PFSK-1 (cell line): Measurements from ENCODE around the gene RNF8. TPM values are rescaled to one million over a fixed set of nuclear protein-coding genes. Genes with fewer than 3 reads are reported as not detected.
A peak's percentile ranks its signal among the peaks of the same experiment; 100 is the strongest.

Experiments used
- FOXP2 ChIP-seq: optimal IDR thresholded peaks from 2 replicates; pipeline ENCODE3; 2011; ENCODE audit warnings: borderline replicate concordance, control low read depth, inconsistent platforms; ENCODE audit not compliant: insufficient read depth; ENCODE audit errors: extremely low read length, extremely low read depth
- POLR2AphosphoS5 ChIP-seq: IDR thresholded peaks from 2 replicates; pipeline ENCODE4 v1.6.1; 2012; ENCODE audit warnings: low read depth, mild to moderate bottlenecking, control low read depth, low read length, moderate library complexity
- SIN3A ChIP-seq: IDR thresholded peaks from 2 replicates; pipeline ENCODE4 v1.6.1; 2012; ENCODE audit warnings: mild to moderate bottlenecking, low read length, moderate library complexity, borderline replicate concordance; ENCODE audit not compliant: insufficient read depth
- TAF1 ChIP-seq: IDR thresholded peaks from 2 replicates; pipeline ENCODE4 v1.6.1; 2012; ENCODE audit warnings: low read length, control low read depth, borderline replicate concordance; ENCODE audit not compliant: insufficient read depth
- polyA plus RNA-seq: library from polyadenylated mRNA; unstranded; fragments of >200 nt; gene quantifications from one replicate; pipeline ENCODE4 v1.2.1, GENCODE V29; 2012; ENCODE audit warnings: low read depth, missing spikeins; ENCODE audit not compliant: insufficient read length
- TF ChIP-seq, protein P1 (sequence below), 2 experiments: IDR thresholded peaks; 2 replicates each; pipeline versions ENCODE4 v1.6.1 to v1.8.0; 2011 to 2012; ENCODE audit warnings: low read depth in 2 of 2, low read length in 2 of 2, control low read depth in 1 of 2, inconsistent platforms in 1 of 2, mild to moderate bottlenecking in 1 of 2, moderate library complexity in 1 of 2; ENCODE audit not compliant: insufficient read depth in 1 of 2

RNF8 gene
- polyA plus RNA-seq, result 21.5 TPM

DNA sequence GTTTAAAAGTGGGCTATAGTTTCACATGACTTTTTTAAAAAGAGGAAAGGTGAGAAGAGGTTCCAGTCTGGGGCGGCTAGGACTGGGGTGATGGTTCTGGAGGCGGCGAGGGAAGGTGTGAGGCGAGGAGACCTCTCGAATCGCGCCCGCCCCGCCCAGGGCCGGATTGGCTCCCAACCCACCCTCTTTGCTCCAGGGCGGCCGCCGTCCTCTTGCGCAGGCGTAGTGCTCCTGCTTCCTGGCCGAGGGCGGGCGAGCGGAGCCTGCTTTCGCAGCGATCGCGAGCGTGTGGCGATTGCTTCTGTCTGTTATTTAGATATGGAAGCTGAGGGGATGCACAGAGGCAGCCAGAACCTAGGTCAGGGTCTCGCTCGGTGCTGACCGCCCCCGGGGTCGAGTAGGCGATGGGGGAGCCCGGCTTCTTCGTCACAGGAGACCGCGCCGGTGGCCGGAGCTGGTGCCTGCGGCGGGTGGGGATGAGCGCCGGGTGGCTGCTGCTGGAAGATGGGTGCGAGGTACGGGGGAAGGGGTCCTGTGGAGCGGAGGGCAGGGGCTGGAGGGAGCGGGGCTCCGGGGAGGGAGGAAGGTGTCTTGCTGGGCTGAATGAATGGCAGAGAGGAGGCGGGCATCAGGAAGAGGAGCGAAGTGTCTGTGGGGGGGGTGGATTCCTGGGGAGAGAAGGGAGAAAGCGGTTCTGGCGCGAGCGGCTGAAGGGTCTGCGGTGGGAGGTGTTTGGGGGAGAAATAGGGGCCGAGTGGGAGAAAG lies at the start of gene RNF8:
Gene RNF8 (plus strand): TSS at position 223 of the 765 bp plus-strand sequence. CDS start 182 bp downstream, at position 405.
- TF ChIP-seq, protein P1, sequence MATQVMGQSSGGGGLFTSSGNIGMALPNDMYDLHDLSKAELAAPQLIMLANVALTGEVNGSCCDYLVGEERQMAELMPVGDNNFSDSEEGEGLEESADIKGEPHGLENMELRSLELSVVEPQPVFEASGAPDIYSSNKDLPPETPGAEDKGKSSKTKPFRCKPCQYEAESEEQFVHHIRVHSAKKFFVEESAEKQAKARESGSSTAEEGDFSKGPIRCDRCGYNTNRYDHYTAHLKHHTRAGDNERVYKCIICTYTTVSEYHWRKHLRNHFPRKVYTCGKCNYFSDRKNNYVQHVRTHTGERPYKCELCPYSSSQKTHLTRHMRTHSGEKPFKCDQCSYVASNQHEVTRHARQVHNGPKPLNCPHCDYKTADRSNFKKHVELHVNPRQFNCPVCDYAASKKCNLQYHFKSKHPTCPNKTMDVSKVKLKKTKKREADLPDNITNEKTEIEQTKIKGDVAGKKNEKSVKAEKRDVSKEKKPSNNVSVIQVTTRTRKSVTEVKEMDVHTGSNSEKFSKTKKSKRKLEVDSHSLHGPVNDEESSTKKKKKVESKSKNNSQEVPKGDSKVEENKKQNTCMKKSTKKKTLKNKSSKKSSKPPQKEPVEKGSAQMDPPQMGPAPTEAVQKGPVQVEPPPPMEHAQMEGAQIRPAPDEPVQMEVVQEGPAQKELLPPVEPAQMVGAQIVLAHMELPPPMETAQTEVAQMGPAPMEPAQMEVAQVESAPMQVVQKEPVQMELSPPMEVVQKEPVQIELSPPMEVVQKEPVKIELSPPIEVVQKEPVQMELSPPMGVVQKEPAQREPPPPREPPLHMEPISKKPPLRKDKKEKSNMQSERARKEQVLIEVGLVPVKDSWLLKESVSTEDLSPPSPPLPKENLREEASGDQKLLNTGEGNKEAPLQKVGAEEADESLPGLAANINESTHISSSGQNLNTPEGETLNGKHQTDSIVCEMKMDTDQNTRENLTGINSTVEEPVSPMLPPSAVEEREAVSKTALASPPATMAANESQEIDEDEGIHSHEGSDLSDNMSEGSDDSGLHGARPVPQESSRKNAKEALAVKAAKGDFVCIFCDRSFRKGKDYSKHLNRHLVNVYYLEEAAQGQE (IDR thresholded peaks at IDR 0.05; ENCODE audit: insufficient read depth in 1 of 2, low read depth in 2 of 2, low read length in 2 of 2), result peak in 1 of 2 experiments; percentile 39; a peak in 1 of 4 replicates
- peak; percentile 41 for TF ChIP-seq FOXP2
- TF ChIP-seq TAF1, result peak; percentile 82; the same call in 1 of the 2 replicates
- peak; percentile 59; the same call in 1 of the 2 replicates for TF ChIP-seq SIN3A
- TF ChIP-seq POLR2AphosphoS5, result peak; percentile 90

- TF ChIP-seq POLR2AphosphoS5 (no peak), FOXP2 (no peak), TAF1 (no peak), SIN3A (no peak)
- TF ChIP-seq, protein P1 (IDR thresholded peaks at IDR 0.05; ENCODE audit: insufficient read depth in 1 of 2, low read depth in 2 of 2, low read length in 2 of 2), result no peak
These were observed 49.0 kb upstream of the RNF8 start for GRCh38 chr6:37304766-37305165.

GRCh38 chr6:37305841-37306425 lies 47.9 kb upstream of the RNF8 start:
- no peak for TF ChIP-seq POLR2AphosphoS5
- no peak for TF ChIP-seq TAF1
- no peak for TF ChIP-seq FOXP2
- TF ChIP-seq, protein P1 (IDR thresholded peaks at IDR 0.05; ENCODE audit: insufficient read depth in 1 of 2, low read depth in 2 of 2, low read length in 2 of 2), result no peak
- no peak for TF ChIP-seq SIN3A

DNA sequence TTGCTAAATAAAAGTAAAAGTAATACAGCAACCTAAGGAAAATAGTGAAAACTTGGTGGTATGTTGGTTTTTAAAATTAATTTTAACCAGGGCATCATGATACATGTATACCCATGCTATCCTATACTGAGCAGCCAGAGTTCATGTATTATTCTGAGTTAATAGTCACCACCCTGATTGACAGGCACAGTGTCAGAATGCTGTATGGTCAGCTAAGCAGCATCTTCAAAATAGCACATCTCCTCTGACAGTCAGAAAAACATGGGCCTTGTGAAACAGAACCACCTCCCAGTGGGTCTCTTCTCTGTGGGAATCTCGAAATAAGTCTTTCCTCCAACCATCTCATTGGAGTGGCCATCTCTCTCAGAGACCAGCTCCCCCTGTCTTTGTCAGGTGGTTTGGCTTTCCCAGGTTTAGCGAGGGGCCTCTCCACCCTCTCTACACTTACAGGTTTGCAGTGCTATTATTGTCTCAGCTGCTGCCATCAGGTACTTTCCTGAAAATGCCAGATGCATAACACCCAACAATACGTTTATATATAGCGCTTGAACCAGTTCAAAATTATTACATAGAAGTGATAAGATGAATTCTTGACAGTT lies 47.1 kb upstream of the RNF8 start:
- TF ChIP-seq TAF1 (no peak), SIN3A (no peak), POLR2AphosphoS5 (no peak), FOXP2 (no peak)
- TF ChIP-seq, protein P1 (IDR thresholded peaks at IDR 0.05; ENCODE audit: insufficient read depth in 1 of 2, low read depth in 2 of 2, low read length in 2 of 2), result no peak
